ENCODE measurements around the gene SYNGAP1. TPM values are rescaled to one million over a fixed set of nuclear protein-coding genes. Genes with fewer than 3 reads are reported as not detected.

SYNGAP1 gene
- total and polyA plus RNA-seq, 2 of the 4 experiments (the other 2 are of a cell fraction) = 1.4 to 17.0 TPM

DNA sequence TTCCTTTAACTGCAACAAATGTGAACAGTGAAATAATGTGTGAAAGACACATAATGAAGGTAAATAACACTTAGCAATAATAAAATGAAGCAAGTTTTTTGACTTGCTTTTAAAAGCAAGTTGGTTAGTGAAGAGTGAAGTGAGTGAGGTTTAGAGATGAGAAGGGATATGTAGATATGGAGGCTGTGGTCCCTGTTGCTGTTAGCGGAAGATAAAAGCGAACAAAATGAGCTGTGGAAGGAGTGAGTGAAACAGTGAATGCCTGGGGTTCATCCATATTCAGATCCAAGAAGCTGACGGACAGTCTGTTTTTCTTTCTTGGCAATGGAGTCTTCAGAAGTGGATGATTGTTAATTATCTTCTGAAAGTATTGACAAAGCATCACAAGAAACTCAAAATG lies 58.0 kb downstream of the SYNGAP1 start:
- dilution Hi-C loops (cut with HindIII; ENCODE audit: low sequenced_read_pairs, unreplicated experiment) (no loop called here), intact Hi-C loops (cut with micrococcal nuclease) (no loop called here), in situ Hi-C loops (cut with MboI; ENCODE audit: low sequenced_read_pairs) (no loop called here)
- Histone ChIP-seq H3K4ac (ENCODE audit: low read depth, low read length) (no peak overlapping the region), H4K20me1 (ENCODE audit: insufficient read depth, low read length) (no peaks in the 10 kb centered on the region), H3K56ac (ENCODE audit: extremely low read depth, insufficient read depth, low read length) (no peak overlapping the region), H3K14ac (replicated peaks; ENCODE audit: low read depth, low read length) (no peak overlapping the region), H2BK15ac (ENCODE audit: low read depth, low read length) (no peak overlapping the region), H3K9me3 (ENCODE audit: control insufficient read depth, insufficient read depth, low read length) (no peaks in the 10 kb centered on the region), H4K91ac (ENCODE audit: insufficient read depth, low read depth, low read length) (no peak overlapping the region), H2BK5ac (ENCODE audit: low read depth, low read length, poor library complexity, severe bottlenecking) (no peak overlapping the region), H3K18ac (ENCODE audit: low read depth, low read length) (no peak overlapping the region), H4K5ac (ENCODE audit: low read depth, low read length) (no peak overlapping the region), H2AK9ac (replicated peaks; ENCODE audit: low read depth, low read length, poor library complexity) (no peak overlapping the region), H2AK5ac (ENCODE audit: low read depth, low read length) (no peak overlapping the region), H3K27ac (ENCODE audit: insufficient read depth, low read length) (no peak overlapping the region), H3K23ac (ENCODE audit: low read depth, low read length) (no peak overlapping the region), H3K9ac (ENCODE audit: low read depth, low read length) (no peak overlapping the region), H2BK20ac (ENCODE audit: low read depth, low read length) (no peak overlapping the region), H3K36me3 (ENCODE audit: control insufficient read depth, insufficient read depth, low read length) (no peaks in the 10 kb centered on the region), H3K4me2 (ENCODE audit: low read depth, low read length) (no peak overlapping the region), H3K79me1 (ENCODE audit: low read depth in 1 of 2, low read length in 2 of 2) (no peaks in the 10 kb centered on the region), H3K4me1 (ENCODE audit: control insufficient read depth, insufficient read depth, low read length) (no peaks in the 10 kb centered on the region), H2AFZ (replicated peaks; ENCODE audit: low read length, poor library complexity) (no peak overlapping the region), H3K9me1 (ENCODE audit: insufficient read depth, low read length) (no peaks in the 10 kb centered on the region), H3K4me3 (ENCODE audit: insufficient read depth, low read depth, low read length) (no peak overlapping the region), H3K27me3 (ENCODE audit: control insufficient read depth, insufficient read depth, low read length) (peaks cover 5% of the 10 kb centered on the region), H4K8ac (ENCODE audit: low read depth in 2 of 2, low read length in 2 of 2) (no peak overlapping the region), H2BK120ac (ENCODE audit: low read depth, low read length) (no peak overlapping the region)
- CTCF ChIA-PET = no interaction called here
- BruUV-seq (replicated peaks) = no TSS peak
- DNase-seq (no peak), ATAC-seq (ENCODE audit: low read depth) (no peak)
- no CpG with 5 or more reads among the region's 3 CpGs for WGBS, 2 experiments (ENCODE audit: extremely low coverage in 2 of 2, insufficient read length in 1 of 2)
- TF ChIP-seq, protein P1, sequence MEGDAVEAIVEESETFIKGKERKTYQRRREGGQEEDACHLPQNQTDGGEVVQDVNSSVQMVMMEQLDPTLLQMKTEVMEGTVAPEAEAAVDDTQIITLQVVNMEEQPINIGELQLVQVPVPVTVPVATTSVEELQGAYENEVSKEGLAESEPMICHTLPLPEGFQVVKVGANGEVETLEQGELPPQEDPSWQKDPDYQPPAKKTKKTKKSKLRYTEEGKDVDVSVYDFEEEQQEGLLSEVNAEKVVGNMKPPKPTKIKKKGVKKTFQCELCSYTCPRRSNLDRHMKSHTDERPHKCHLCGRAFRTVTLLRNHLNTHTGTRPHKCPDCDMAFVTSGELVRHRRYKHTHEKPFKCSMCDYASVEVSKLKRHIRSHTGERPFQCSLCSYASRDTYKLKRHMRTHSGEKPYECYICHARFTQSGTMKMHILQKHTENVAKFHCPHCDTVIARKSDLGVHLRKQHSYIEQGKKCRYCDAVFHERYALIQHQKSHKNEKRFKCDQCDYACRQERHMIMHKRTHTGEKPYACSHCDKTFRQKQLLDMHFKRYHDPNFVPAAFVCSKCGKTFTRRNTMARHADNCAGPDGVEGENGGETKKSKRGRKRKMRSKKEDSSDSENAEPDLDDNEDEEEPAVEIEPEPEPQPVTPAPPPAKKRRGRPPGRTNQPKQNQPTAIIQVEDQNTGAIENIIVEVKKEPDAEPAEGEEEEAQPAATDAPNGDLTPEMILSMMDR (conservative IDR thresholded peaks at IDR 0.05; ENCODE audit: low read depth, low read length) = no peak
- TF ChIP-seq, protein P2, sequence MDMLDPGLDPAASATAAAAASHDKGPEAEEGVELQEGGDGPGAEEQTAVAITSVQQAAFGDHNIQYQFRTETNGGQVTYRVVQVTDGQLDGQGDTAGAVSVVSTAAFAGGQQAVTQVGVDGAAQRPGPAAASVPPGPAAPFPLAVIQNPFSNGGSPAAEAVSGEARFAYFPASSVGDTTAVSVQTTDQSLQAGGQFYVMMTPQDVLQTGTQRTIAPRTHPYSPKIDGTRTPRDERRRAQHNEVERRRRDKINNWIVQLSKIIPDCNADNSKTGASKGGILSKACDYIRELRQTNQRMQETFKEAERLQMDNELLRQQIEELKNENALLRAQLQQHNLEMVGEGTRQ (IDR thresholded peaks at IDR 0.05; ENCODE audit: low read depth, low read length) = no peak
- no peak for TF ChIP-seq MAZ (IDR thresholded peaks at IDR 0.05; ENCODE audit: borderline replicate concordance, low read depth, low read length)
- TF ChIP-seq RAD21 (IDR thresholded peaks at IDR 0.05; ENCODE audit: low read length) = no peak
- no peak for TF ChIP-seq RCOR1 (IDR thresholded peaks at IDR 0.05; ENCODE audit: insufficient replicate concordance, low read length)
- TF ChIP-seq MXI1 (IDR thresholded peaks at IDR 0.05; ENCODE audit: borderline replicate concordance, low read depth, low read length) = no peak
- TF ChIP-seq, protein P3, sequence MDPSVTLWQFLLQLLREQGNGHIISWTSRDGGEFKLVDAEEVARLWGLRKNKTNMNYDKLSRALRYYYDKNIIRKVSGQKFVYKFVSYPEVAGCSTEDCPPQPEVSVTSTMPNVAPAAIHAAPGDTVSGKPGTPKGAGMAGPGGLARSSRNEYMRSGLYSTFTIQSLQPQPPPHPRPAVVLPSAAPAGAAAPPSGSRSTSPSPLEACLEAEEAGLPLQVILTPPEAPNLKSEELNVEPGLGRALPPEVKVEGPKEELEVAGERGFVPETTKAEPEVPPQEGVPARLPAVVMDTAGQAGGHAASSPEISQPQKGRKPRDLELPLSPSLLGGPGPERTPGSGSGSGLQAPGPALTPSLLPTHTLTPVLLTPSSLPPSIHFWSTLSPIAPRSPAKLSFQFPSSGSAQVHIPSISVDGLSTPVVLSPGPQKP (IDR thresholded peaks at IDR 0.05; ENCODE audit: borderline replicate concordance, low read depth, low read length) = no peak
- TF ChIP-seq CHD1 (IDR thresholded peaks at IDR 0.05; ENCODE audit: low read depth, low read length) = no peak
- no peak for TF ChIP-seq FOS (IDR thresholded peaks at IDR 0.05; ENCODE audit: low read depth, low read length)
- TF ChIP-seq BHLHE40 (IDR thresholded peaks at IDR 0.05; ENCODE audit: low read depth, low read length) = no peak
- TF ChIP-seq SMC3 (IDR thresholded peaks at IDR 0.05; ENCODE audit: low read depth, low read length) = no peak
- TF ChIP-seq POLR2A (IDR thresholded peaks at IDR 0.05; ENCODE audit: low read depth, low read length) = no peak
- no peak for TF ChIP-seq MAFK (IDR thresholded peaks at IDR 0.05; ENCODE audit: low read depth, low read length)
- TF ChIP-seq RFX5 (IDR thresholded peaks at IDR 0.05; ENCODE audit: low read depth, low read length) = no peak
- no peak for TF ChIP-seq CEBPB (IDR thresholded peaks at IDR 0.05; ENCODE audit: low read depth, low read length)
- POLR2A ChIA-PET (ENCODE audit: unreplicated experiment) = no interaction called here
